Right lung (tissue), 5 donors: ENCODE data around the gene ACIN1. TPM values are rescaled to one million over a fixed set of nuclear protein-coding genes. Genes with fewer than 3 reads are reported as not detected.
A peak's percentile ranks its signal among the peaks of the same experiment; 100 is the strongest.
"Not testable (repeated sequence)": the region's sequence is repeated elsewhere in the genome, so short reads cannot be mapped to it uniquely, and the experiment has no call there.

ENCODE experiments used
- DNase-seq, 2 donors: peaks; one replicate each; pipeline ENCODE4 v3.0.0-alpha.2; 2013
- polyA plus RNA-seq, 5 donors: library from polyadenylated mRNA; unstranded; fragments of 120-200 nt; gene quantifications; one replicate each; pipeline versions ENCODE4 v1.2.1 to v1.2.3, GENCODE V29; 2013; ENCODE audit warnings: inconsistent platforms in 1 of 5, low replicate concordance in 1 of 5; ENCODE audit not compliant: insufficient read length in 5 of 5, insufficient read depth in 1 of 5

The ACIN1 gene
- polyA plus RNA-seq, 5 donors, result 277 to 378 (median 335) TPM

- DNase-seq, result no peak
These were observed 29.5 kb upstream of the ACIN1 start for GRCh38 chr14:23124337-23124954.

GRCh38 chr14:23123419-23123818 is 28.5 kb upstream of the ACIN1 start:
- DNase-seq, result no peak

- DNase-seq, result no peak
These were observed 27.1 kb upstream of the ACIN1 start for GRCh38 chr14:23122086-23122485.

DNA sequence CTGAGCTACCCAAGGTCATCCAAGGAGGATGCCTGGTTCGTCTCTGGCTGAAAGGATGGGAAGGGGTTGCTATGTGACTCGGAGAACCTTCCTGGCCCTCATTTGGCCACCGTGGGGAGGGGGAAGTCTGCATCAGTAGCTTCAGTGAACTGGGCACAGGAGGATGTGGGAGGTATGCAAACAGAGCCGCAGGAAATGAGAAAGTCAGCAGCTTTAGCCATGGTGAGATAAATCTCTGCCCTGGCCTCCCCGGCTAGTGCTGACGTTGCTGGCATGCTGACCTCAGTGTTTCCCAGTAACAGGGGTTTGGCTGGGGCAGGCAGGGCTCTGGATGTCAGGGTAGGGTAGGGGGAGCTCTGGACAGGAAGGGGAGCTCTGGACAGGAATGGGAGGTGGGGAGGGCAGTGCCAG is 26.4 kb upstream of the ACIN1 start:
- DNase-seq, result no peak

- peak; percentile 78 to 87 for DNase-seq
These were observed 25.8 kb upstream of the ACIN1 start for GRCh38 chr14:23120541-23121251.

- no peak for DNase-seq
These were observed 24.7 kb upstream of the ACIN1 start for GRCh38 chr14:23119363-23120327.

- no peak for DNase-seq
These were observed 23.8 kb upstream of the ACIN1 start, which contains the start of gene CEBPE for GRCh38 chr14:23118506-23119362. TSS of gene CEBPE (minus strand) at chr14:23119255. CDS start at chr14:23119091, 164 bp downstream.

- DNase-seq, result no peak
These were observed 22.6 kb upstream of the ACIN1 start for GRCh38 chr14:23117371-23118020.

DNA sequence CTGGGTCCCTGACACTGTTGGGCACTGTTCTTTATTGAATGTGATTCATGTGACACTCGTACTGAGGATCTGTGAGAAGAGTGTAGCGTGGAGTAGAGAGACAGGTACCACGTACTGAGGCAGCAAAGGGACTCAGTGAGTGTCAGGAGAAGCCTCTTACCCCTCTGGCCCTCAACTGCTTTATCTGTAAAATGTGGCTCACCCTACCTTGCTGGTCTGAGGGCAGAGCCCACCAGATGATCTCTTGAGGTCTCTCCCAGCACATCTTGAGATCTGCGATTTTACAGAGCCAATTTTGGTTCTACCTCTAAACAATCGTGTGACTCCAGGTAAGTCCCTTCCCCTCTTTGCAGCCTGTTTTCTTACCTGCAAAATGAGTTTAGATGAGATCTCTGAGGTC is 21.0 kb upstream of the ACIN1 start:
- DNase-seq, result no peak

GRCh38 chr14:23115039-23115731 is 20.2 kb upstream of the ACIN1 start:
- DNase-seq, result no peak

DNA sequence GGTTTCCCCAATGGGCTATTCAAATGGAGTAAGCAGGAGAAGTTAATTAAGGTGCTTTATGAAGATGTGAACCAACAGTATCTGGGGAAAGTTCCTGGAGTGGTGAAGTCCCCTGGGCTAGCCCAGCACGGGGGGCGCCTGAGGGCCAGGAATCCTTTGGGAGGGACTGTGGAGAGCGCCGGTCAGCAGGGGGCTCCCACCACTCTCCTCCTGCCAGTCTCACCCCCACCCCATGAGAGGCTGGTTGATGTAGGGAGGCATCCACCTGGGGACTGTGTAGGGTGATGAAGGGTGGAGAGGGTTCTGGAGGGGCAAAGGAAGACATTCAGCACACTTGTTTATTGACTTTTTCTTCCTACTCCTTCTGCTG is 19.7 kb upstream of the ACIN1 start:
- DNase-seq, result no peak

DNA sequence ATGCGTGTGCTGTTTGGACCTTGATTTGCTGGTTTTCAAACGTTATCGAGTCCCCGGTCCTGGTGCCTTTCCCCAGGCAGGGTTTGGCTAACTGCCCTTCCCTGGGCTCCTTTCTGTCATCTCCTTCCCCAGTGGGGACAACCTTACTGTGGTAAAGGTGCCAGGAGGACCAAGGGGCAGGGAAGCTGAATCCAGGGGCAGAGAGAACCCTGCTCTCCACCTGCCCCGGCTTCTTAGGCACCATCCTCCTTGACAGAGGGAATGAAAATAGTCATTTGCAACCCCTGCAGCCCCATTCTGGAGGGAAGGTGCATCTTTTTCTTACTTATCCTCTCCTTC is 19.2 kb upstream of the ACIN1 start:
- no peak for DNase-seq

DNA sequence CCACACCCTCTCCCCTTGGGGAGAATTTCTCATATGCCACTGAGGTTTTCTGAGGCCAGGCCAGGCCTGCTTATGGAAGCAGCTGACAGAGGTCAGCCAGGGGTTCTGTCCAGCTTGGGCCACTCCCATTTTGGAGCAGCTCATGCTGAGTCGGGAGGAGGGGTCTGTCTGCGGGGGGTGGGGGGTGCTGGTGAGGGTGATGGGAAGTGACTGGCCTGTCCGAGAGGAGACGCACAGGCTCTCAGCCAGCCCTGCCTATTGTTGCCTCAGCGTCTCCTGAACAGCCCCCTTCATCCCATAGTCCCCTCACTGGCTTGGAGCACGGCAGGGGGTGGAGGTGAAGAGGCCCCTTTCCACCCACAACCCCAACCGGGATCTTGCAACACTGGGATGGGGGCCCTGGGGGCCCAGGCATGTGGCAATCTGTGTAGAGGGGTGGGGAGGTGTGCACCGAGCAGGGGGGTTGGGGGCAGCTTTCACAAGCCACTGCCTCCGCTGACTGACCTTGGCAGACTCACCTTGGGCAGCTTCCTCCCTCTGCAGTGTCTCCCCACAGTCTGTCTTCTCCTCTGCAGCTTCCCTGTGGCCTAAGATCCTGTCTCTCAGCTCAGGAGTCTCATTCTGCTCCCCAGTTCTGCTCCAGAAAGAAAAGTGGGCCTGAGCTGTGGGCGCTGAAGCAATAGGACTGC is 18.6 kb upstream of the ACIN1 start:
- DNase-seq, result peak; percentile 84 to 85

DNA sequence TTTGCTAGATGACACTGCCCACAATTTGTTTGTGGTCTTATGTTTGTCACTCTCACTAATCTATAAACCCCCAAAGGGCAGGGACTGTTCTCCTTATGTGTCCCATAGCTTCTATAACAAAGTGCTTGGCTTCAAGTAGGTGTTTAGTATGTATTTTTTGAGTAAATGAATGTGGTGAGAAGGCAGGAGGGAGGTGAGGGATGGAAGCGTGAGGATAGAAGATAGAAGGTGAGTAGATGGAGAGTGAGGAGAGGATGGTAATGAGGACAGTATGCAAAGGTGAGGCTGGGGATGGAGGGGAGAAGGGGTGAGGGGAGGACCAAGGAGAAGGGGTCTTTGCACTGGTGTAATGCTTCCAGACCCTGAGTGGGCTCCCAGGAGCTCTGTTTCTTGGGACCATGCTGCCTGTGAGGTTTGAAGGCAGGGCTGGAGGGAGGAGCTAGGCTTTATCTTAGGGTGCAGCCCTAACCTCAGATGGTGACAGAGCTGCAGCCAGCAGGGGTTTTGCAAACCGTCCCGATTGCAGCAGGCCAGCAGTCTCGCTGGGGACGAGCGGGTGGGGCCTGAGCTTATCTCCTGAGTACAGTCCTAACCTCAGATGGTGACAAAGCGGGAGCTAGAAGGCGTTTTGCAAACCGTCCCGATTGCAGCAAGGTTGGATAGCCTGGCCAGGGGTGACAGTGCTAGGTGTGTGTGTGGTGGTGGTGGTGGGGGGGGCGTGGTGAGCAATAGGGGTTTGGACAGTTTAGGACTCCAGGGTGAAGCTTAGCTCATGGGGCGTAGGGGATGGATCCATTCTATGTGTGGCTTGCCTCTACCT is 17.6 kb upstream of the ACIN1 start:
- DNase-seq, result no peak

GRCh38 chr14:23110579-23111365 is 15.8 kb upstream of the ACIN1 start:
- DNase-seq, result no peak

- no peak for DNase-seq
These were observed 14.8 kb upstream of the ACIN1 start for GRCh38 chr14:23109769-23110168.

- not testable (repeated sequence) for DNase-seq
These were observed 13.2 kb upstream of the ACIN1 start for GRCh38 chr14:23108169-23108568.

DNA sequence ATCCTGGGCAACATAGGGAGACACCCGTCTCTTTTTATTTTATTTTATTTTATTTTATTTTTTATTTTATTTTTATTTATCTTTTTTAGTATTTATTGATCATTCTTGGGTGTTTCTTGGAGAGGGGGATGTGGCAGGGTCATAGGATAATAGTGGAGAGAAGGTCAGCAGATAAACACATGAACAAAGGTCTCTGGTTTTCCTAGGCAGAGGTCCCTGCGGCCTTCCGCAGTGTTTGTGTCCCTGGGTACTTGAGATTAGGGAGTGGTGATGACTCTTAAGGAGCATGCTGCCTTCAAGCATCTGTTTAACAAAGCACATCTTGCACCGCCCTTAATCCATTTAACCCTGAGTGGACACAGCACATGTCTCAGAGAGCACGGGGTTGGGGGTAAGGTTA is 12.7 kb upstream of the ACIN1 start:
- not testable (repeated sequence) for DNase-seq
